ENCODE measurements around the gene C19orf18. TPM values are rescaled to one million over a fixed set of nuclear protein-coding genes. Genes with fewer than 3 reads are reported as not detected.

The C19orf18 gene
- polyA plus RNA-seq, 3 donors, result not detected

DNA sequence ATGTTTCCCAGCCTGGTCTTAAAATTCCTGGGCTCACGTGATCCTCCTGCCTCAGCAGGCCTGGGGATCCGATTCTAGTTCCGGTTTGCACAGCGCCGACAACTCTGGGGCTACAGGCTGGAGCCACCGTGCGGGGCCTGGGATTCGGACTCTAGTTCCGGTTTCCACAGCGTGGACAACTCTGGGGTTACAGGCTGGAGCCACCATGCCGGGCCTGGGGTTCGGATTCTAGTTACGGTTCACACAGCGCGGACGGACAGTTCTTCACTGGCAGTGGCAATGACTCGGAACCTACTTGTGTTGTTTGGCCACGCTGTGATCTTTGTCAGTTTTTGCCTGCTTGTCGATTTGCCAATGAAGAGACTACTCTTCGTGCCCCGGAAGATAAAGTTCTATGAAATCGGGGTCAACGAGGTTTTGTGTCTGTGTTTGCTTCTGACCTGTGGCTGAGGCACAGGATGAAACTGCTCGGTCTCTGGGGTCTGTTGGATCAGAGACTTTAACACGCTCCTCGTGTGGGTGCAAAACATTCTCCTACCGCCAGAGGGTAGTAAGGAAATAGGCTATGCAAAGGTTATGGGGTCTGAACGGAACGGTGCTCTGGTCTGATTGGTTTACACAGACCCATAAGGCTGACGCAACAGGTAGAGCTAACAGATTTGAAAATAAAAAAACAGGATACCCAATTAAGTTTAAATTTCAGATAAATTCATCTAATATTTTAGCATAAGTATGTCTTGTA is 47.4 kb upstream of the C19orf18 start:
- Mint-ChIP-seq H3K4me1 (peaks cover 3% of the 10 kb centered on the region), H3K27me3 (ENCODE audit: low read depth in 3 of 3) (peaks cover 0 to 9% (median 8%) of the 10 kb centered on the region in 3 donors), H3K4me3 (no peak overlapping the region), H3K9me3 (peaks cover 21 to 68% (median 52%) of the 10 kb centered on the region in 7 donors), H3K36me3 (no peaks in the 10 kb centered on the region), H3K27ac (no peak overlapping the region)
- Histone ChIP-seq H3K36me3 (replicated peaks in 1 of 2; ENCODE audit: control insufficient read depth in 1 of 2, insufficient read depth in 2 of 2, low read length in 2 of 2) (no peaks in the 10 kb centered on the region), H3K4me2 (replicated peaks; ENCODE audit: extremely low read depth, low read length, poor library complexity, severe bottlenecking) (no peak overlapping the region), H3K27me3 (ENCODE audit: control insufficient read depth in 2 of 2, insufficient read depth in 2 of 2, low read length in 2 of 2) (no peaks in the 10 kb centered on the region), H3K9ac (ENCODE audit: insufficient read depth, low read length, poor library complexity, severe bottlenecking) (no peak overlapping the region), H4K20me1 (ENCODE audit: insufficient read depth, low read length) (no peaks in the 10 kb centered on the region), H3K27ac (ENCODE audit: low read depth in 1 of 2, low read length in 2 of 2) (no peak overlapping the region), H3K4me1 (ENCODE audit: control insufficient read depth in 1 of 2, insufficient read depth in 2 of 2, low read length in 2 of 2) (no peaks in the 10 kb centered on the region), H2AFZ (ENCODE audit: insufficient read depth, low read depth, low read length, poor library complexity, severe bottlenecking) (peak overlapping the region; percentile 47), H3K9me3 (replicated peaks in 1 of 2; ENCODE audit: control insufficient read depth in 1 of 2, insufficient read depth in 1 of 2, low read length in 2 of 2) (peaks cover 32 to 54% of the 10 kb centered on the region in 2 donors), H3K79me2 (ENCODE audit: insufficient read depth, low read length) (no peaks in the 10 kb centered on the region), H3K4me3 (replicated peaks in 1 of 3; ENCODE audit: low read depth in 2 of 3, low read length in 3 of 3) (no peak overlapping the region)
- intact Hi-C loops (cut with micrococcal nuclease), result no loop called here
- TF ChIP-seq, protein P1, sequence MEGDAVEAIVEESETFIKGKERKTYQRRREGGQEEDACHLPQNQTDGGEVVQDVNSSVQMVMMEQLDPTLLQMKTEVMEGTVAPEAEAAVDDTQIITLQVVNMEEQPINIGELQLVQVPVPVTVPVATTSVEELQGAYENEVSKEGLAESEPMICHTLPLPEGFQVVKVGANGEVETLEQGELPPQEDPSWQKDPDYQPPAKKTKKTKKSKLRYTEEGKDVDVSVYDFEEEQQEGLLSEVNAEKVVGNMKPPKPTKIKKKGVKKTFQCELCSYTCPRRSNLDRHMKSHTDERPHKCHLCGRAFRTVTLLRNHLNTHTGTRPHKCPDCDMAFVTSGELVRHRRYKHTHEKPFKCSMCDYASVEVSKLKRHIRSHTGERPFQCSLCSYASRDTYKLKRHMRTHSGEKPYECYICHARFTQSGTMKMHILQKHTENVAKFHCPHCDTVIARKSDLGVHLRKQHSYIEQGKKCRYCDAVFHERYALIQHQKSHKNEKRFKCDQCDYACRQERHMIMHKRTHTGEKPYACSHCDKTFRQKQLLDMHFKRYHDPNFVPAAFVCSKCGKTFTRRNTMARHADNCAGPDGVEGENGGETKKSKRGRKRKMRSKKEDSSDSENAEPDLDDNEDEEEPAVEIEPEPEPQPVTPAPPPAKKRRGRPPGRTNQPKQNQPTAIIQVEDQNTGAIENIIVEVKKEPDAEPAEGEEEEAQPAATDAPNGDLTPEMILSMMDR (IDR thresholded peaks at IDR 0.05), result peak; percentile 59
- peak in 2 of 3 donors; percentile 24 to 41 for DNase-seq
- 59% methylated on average over 26 of the region's 30 CpGs for WGBS (ENCODE audit: insufficient coverage)

DNA sequence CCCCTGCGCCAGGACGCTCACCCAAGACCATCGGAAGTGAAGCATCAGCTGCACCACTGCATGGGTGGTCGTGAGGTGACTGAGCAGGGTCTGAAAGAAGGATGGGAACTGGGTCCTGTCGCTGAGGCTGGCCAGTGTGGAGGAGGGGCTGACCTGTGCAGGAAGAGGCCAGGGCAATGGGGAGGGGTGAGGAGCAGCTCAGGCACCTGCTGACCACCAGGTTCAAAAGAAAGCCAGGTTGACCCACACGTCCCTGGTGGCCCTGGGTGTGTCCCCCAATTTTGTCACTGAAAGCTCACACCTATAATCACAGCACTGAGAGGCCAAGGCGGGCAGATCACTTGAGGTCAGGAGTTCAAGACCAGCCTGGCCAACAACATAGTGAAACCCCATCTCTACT is 45.8 kb upstream of the C19orf18 start:
- intact Hi-C loops (cut with micrococcal nuclease), result no loop called here
- Mint-ChIP-seq H3K27me3 (ENCODE audit: low read depth in 3 of 3) (peaks cover under 1 to 9% (median 7%) of the 10 kb centered on the region in 3 donors), H3K27ac (no peak overlapping the region), H3K9me3 (peaks cover 18 to 63% (median 48%) of the 10 kb centered on the region in 7 donors), H3K36me3 (no peaks in the 10 kb centered on the region), H3K4me1 (peaks cover 3% of the 10 kb centered on the region), H3K4me3 (no peak overlapping the region)
- Histone ChIP-seq H3K36me3 (replicated peaks in 1 of 2; ENCODE audit: control insufficient read depth in 1 of 2, insufficient read depth in 2 of 2, low read length in 2 of 2) (no peaks in the 10 kb centered on the region), H3K4me1 (ENCODE audit: control insufficient read depth in 1 of 2, insufficient read depth in 2 of 2, low read length in 2 of 2) (no peaks in the 10 kb centered on the region), H3K27me3 (ENCODE audit: control insufficient read depth in 2 of 2, insufficient read depth in 2 of 2, low read length in 2 of 2) (no peaks in the 10 kb centered on the region), H3K4me3 (replicated peaks in 1 of 3; ENCODE audit: low read depth in 2 of 3, low read length in 3 of 3) (no peak overlapping the region), H2AFZ (ENCODE audit: insufficient read depth, low read depth, low read length, poor library complexity, severe bottlenecking) (no peak overlapping the region), H3K9me3 (replicated peaks in 1 of 2; ENCODE audit: control insufficient read depth in 1 of 2, insufficient read depth in 1 of 2, low read length in 2 of 2) (peaks cover 23 to 52% of the 10 kb centered on the region in 2 donors), H3K79me2 (ENCODE audit: insufficient read depth, low read length) (no peaks in the 10 kb centered on the region), H3K27ac (ENCODE audit: low read depth in 1 of 2, low read length in 2 of 2) (no peak overlapping the region), H3K4me2 (replicated peaks; ENCODE audit: extremely low read depth, low read length, poor library complexity, severe bottlenecking) (no peak overlapping the region), H4K20me1 (ENCODE audit: insufficient read depth, low read length) (no peaks in the 10 kb centered on the region), H3K9ac (ENCODE audit: insufficient read depth, low read length, poor library complexity, severe bottlenecking) (no peak overlapping the region)
- TF ChIP-seq, protein P1 (IDR thresholded peaks at IDR 0.05), result no peak
- 82% methylated on average over 6 of the region's 7 CpGs for WGBS (ENCODE audit: insufficient coverage)
- DNase-seq, result no peak
